ENCODE measurements around the gene MARCHF3. TPM values are rescaled to one million over a fixed set of nuclear protein-coding genes. Genes with fewer than 3 reads are reported as not detected.

MARCHF3 gene
- polyA plus RNA-seq, 2 of the 4 experiments (the other 2 are of a cell fraction): 0.39 to 0.68 TPM

GRCh38 chr5:126953640-126954039 lies 76.7 kb downstream of the MARCHF3 start:
- DNase-seq (ENCODE audit: low read depth in 1 of 2, low spot score in 1 of 2) (no peak), ATAC-seq (no peak), FAIRE-seq (no peak)
- CTCF ChIA-PET: no interaction called here
- no peak overlapping the region for H3K4me3 ChIP-seq
- H3K27ac ChIP-seq: no peak overlapping the region
- no peak overlapping the region for H3K4me2 ChIP-seq
- TF ChIP-seq USF2 (IDR thresholded peaks at IDR 0.05) (no peak), KDM1A (IDR thresholded peaks at IDR 0.05; ENCODE audit: low read depth) (no peak), CBX8 (IDR thresholded peaks at IDR 0.05) (no peak), FOSB (CRISPR knock-in tag; IDR thresholded peaks at IDR 0.05) (no peak), HES2 (IDR thresholded peaks at IDR 0.05) (no peak), ZFP36 (IDR thresholded peaks at IDR 0.05; ENCODE audit: borderline replicate concordance, partially characterized antibody) (no peak), NFE2L2 (conservative IDR thresholded peaks at IDR 0.05; ENCODE audit: low read length) (no peak), EHMT2 (IDR thresholded peaks at IDR 0.05; ENCODE audit: low read depth) (no peak), CEBPB (IDR thresholded peaks at IDR 0.05) (no peak), ELK1 (IDR thresholded peaks at IDR 0.05; ENCODE audit: low read depth, low read length) (no peak), FOXS1 (CRISPR knock-in tag; IDR thresholded peaks at IDR 0.05) (no peak), RAD21 (conservative IDR thresholded peaks at IDR 0.05 in 1 of 2, IDR thresholded peaks at IDR 0.05 in 1 of 2) (no peak), ATOH8 (CRISPR knock-in tag; IDR thresholded peaks at IDR 0.05; ENCODE audit: low read depth) (no peak), HOXB13 (CRISPR knock-in tag; IDR thresholded peaks at IDR 0.05; ENCODE audit: low read depth) (no peak), CHD2 (IDR thresholded peaks at IDR 0.05; ENCODE audit: low read length, partially characterized antibody) (no peak), NR3C1 (IDR thresholded peaks at IDR 0.05) (no peak)
- POLR2A ChIA-PET: no interaction called here
- WGBS (ENCODE audit: missing lambda C conversion rate): 78% methylated on average over 2 of the region's 2 CpGs
- H3K9me3 ChIP-seq: no peaks in the 10 kb centered on the region
- no peaks in the 10 kb centered on the region for H3K4me1 ChIP-seq

GRCh38 chr5:126949475-126949874 lies 80.9 kb downstream of the MARCHF3 start:
- Histone ChIP-seq H3K4me2 (no peak overlapping the region), H3K27ac (no peak overlapping the region), H3K9me3 (no peaks in the 10 kb centered on the region), H3K4me1 (no peaks in the 10 kb centered on the region), H3K4me3 (no peak overlapping the region)
- FAIRE-seq (no peak), ATAC-seq (no peak), DNase-seq (ENCODE audit: low read depth in 1 of 2, low spot score in 1 of 2) (no peak)
- ChIA-PET POLR2A (no interaction called here), CTCF (interaction anchor here (0.6 kb wide), 1 partner anchor 243 kb away, joined by 3 read pairs; no protein-coding TSS in a partner anchor)
- WGBS (ENCODE audit: missing lambda C conversion rate): 82% methylated on average over 2 of the region's 2 CpGs
- no peak for TF ChIP-seq MAFK (IDR thresholded peaks at IDR 0.05; ENCODE audit: partially characterized antibody)
- TF ChIP-seq GATA3 (IDR thresholded peaks at IDR 0.05; ENCODE audit: borderline replicate concordance): no peak
- no peak for TF ChIP-seq MAX (IDR thresholded peaks at IDR 0.05)
- no peak for TF ChIP-seq TFCP2L1 (CRISPR knock-in tag; IDR thresholded peaks at IDR 0.05)
- no peak for TF ChIP-seq EHF (CRISPR knock-in tag; IDR thresholded peaks at IDR 0.05)
- no peak for TF ChIP-seq ESRRA (IDR thresholded peaks at IDR 0.05; ENCODE audit: borderline replicate concordance, low read length)
- no peak for TF ChIP-seq RAD21 (conservative IDR thresholded peaks at IDR 0.05 in 1 of 2, IDR thresholded peaks at IDR 0.05 in 1 of 2)
- TF ChIP-seq RARB (CRISPR knock-in tag; IDR thresholded peaks at IDR 0.05): no peak
- TF ChIP-seq PBX3 (IDR thresholded peaks at IDR 0.05): no peak
- TF ChIP-seq USF2 (IDR thresholded peaks at IDR 0.05): no peak
- no peak for TF ChIP-seq FOSL2 (IDR thresholded peaks at IDR 0.05)
- no peak for TF ChIP-seq FOSL2 (CRISPR knock-in tag; IDR thresholded peaks at IDR 0.05)
- no peak for TF ChIP-seq HDAC2 (IDR thresholded peaks at IDR 0.05)
- no peak for TF ChIP-seq PHF8 (IDR thresholded peaks at IDR 0.05; ENCODE audit: borderline replicate concordance, low read depth)
- TF ChIP-seq HOXA7 (CRISPR knock-in tag; IDR thresholded peaks at IDR 0.05): no peak
- TF ChIP-seq BCL3 (IDR thresholded peaks at IDR 0.05): no peak
- no peak for TF ChIP-seq POLR2AphosphoS2 (conservative IDR thresholded peaks at IDR 0.05; ENCODE audit: low read length)

Data from A549 (cell line).